ENCODE results near the gene CAGE1. TPM values are rescaled to one million over a fixed set of nuclear protein-coding genes. Genes with fewer than 3 reads are reported as not detected.

CAGE1 gene
- total RNA-seq, 1 experiment from 2014 or later = 0.29 TPM

DNA sequence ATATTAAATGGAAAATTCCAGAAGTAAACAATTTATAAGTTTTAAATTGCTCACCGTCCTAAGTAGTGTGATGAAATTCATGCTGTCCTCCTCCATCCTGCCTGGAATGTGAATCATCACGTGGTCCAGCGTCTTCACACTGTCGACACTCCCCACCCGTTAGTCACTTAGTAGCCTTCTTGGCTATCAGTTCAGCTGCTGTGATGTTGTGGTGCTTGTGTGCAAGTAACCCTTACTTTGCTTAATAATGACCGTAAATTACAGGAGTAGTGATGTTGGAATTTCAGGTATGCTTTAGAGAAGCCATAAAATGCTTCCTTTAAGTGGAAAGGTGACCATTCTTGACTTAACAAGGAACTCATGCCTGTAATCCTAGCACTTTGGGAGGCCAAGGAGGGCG, 25.3 kb upstream of the CAGE1 start:
- no peak overlapping the region for H3K9ac ChIP-seq (ENCODE audit: low read length)
- H3K4me2 ChIP-seq (ENCODE audit: low read length) = no peak overlapping the region
- ATAC-seq = peak; percentile 46

DNA sequence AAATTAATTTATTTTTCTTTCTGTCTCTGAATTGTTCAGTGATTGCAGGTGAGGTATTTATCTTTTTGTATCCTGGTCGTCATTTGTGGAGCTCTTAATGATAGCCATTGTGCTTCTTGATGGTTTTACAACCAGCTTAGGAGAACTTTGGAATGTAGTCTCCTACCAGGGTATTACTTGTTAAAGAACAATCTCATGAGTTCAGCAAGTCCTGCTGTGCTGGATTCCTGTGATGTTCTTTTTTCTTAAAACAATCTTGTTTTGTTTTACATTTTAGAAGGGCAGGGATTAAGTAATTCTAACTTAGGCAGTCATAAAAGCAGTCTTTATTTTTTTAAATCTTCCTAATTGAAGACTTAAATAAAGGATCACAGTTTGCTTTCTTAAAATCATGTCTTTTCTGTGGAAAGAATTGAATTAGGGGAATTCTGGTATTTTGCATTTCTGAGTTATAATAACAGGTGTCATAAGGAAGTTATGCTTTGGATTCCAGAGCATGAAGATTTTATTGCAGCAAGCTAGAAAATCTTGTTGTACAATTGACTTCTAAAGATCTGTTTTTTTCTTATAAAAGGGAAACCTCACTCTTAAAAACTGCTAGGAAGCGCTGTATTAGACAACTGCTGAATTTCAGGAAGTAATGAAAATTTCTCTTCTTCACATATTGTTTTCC, 23.7 kb upstream of the CAGE1 start:
- no peaks in the 10 kb centered on the region for H3K79me2 ChIP-seq (ENCODE audit: low read length)
- ATAC-seq = no peak
- BruUV-seq (replicated peaks) = no TSS peak

More for the DNA sequence above, 25.3 kb upstream of the CAGE1 start:
- DNase-seq = peak; percentile 58
- no peak overlapping the region for H3K4me3 ChIP-seq (ENCODE audit: low read length)
- intact Hi-C loops (cut with micrococcal nuclease) = no loop called here
- ChIA-PET CTCF (no interaction called here), POLR2A (ENCODE audit: unreplicated experiment) (no interaction called here)
- no peaks in the 10 kb centered on the region for H3K9me2 ChIP-seq (replicated peaks; ENCODE audit: low read length)
- H3K27me3 ChIP-seq (ENCODE audit: low read length) = no peaks in the 10 kb centered on the region
- no peaks in the 10 kb centered on the region for H3K9me3 ChIP-seq (ENCODE audit: low read length)
- peaks cover 20% of the 10 kb centered on the region for H3K4me1 ChIP-seq (ENCODE audit: insufficient read depth, low read length)
- no peak overlapping the region for H3K27ac ChIP-seq (ENCODE audit: low read length)
- H3F3A ChIP-seq (ENCODE audit: low read length, unreplicated experiment) = no peaks in the 10 kb centered on the region
- no peaks in the 10 kb centered on the region for H3K79me2 ChIP-seq (ENCODE audit: low read length)
- BruUV-seq (replicated peaks) = no TSS peak
- H3K36me3 ChIP-seq (ENCODE audit: low read depth, low read length) = peaks cover 56% of the 10 kb centered on the region
- H2AFZ ChIP-seq (ENCODE audit: low read length) = no peak overlapping the region
- no peaks in the 10 kb centered on the region for H4K20me1 ChIP-seq (ENCODE audit: low read length)
- TF ChIP-seq, protein P1, sequence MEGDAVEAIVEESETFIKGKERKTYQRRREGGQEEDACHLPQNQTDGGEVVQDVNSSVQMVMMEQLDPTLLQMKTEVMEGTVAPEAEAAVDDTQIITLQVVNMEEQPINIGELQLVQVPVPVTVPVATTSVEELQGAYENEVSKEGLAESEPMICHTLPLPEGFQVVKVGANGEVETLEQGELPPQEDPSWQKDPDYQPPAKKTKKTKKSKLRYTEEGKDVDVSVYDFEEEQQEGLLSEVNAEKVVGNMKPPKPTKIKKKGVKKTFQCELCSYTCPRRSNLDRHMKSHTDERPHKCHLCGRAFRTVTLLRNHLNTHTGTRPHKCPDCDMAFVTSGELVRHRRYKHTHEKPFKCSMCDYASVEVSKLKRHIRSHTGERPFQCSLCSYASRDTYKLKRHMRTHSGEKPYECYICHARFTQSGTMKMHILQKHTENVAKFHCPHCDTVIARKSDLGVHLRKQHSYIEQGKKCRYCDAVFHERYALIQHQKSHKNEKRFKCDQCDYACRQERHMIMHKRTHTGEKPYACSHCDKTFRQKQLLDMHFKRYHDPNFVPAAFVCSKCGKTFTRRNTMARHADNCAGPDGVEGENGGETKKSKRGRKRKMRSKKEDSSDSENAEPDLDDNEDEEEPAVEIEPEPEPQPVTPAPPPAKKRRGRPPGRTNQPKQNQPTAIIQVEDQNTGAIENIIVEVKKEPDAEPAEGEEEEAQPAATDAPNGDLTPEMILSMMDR (conservative IDR thresholded peaks at IDR 0.05; ENCODE audit: low read depth, low read length) = no peak
- TF ChIP-seq EZH2 (IDR thresholded peaks at IDR 0.05; ENCODE audit: low read length, unreplicated experiment) (no peak), EZH2phosphoT487 (IDR thresholded peaks at IDR 0.05; ENCODE audit: borderline replicate concordance, low read length) (no peak)

DNA sequence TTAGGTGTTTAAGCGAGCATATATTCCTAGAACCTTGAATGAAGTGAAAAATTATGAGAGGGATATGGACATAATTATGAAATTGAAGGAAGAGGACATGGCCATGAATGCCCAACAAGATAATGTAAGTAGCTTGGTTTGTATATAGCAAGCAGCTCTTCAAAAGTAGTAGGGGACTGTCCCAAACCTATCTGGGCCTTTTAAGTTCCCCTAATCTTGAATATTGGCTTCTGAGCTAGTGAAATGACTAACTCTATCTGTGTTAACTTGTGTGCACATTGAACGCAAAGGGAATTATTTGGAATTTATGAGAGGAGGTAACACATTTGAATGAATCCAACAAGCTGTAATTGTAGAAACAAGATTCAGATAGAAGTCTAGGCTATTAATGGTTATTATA, 21.8 kb upstream of the CAGE1 start:
- CTCF ChIA-PET = no interaction called here
- Histone ChIP-seq H3K36me3 (ENCODE audit: low read depth, low read length) (peaks cover 56% of the 10 kb centered on the region), H3K9me2 (replicated peaks; ENCODE audit: low read length) (no peaks in the 10 kb centered on the region), H3F3A (ENCODE audit: low read length, unreplicated experiment) (no peaks in the 10 kb centered on the region), H3K79me2 (ENCODE audit: low read length) (no peaks in the 10 kb centered on the region), H3K4me3 (ENCODE audit: low read length) (no peak overlapping the region), H3K27me3 (ENCODE audit: low read length) (no peaks in the 10 kb centered on the region), H3K4me1 (ENCODE audit: insufficient read depth, low read length) (no peaks in the 10 kb centered on the region), H4K20me1 (ENCODE audit: low read length) (no peaks in the 10 kb centered on the region), H3K4me2 (ENCODE audit: low read length) (no peak overlapping the region), H3K9me3 (ENCODE audit: low read length) (no peaks in the 10 kb centered on the region), H3K27ac (ENCODE audit: low read length) (no peak overlapping the region), H3K9ac (ENCODE audit: low read length) (no peak overlapping the region), H2AFZ (ENCODE audit: low read length) (no peak overlapping the region)
- no peak for DNase-seq
- BruUV-seq (replicated peaks) = no TSS peak
- POLR2A ChIA-PET (ENCODE audit: unreplicated experiment) = no interaction called here
- no peak for TF ChIP-seq EZH2phosphoT487 (IDR thresholded peaks at IDR 0.05; ENCODE audit: borderline replicate concordance, low read length)
- TF ChIP-seq, protein P1 (conservative IDR thresholded peaks at IDR 0.05; ENCODE audit: low read depth, low read length) = no peak
- TF ChIP-seq EZH2 (IDR thresholded peaks at IDR 0.05; ENCODE audit: low read length, unreplicated experiment) = no peak
- no peak for ATAC-seq
- intact Hi-C loops (cut with micrococcal nuclease) = no loop called here

More for the DNA sequence above, 23.7 kb upstream of the CAGE1 start:
- ChIA-PET POLR2A (ENCODE audit: unreplicated experiment) (no interaction called here), CTCF (no interaction called here)
- peaks cover 7% of the 10 kb centered on the region for H3K4me1 ChIP-seq (ENCODE audit: insufficient read depth, low read length)
- no peaks in the 10 kb centered on the region for H3K27me3 ChIP-seq (ENCODE audit: low read length)
- H3K9ac ChIP-seq (ENCODE audit: low read length) = no peak overlapping the region
- no peaks in the 10 kb centered on the region for H3K9me2 ChIP-seq (replicated peaks; ENCODE audit: low read length)
- no peaks in the 10 kb centered on the region for H3K9me3 ChIP-seq (ENCODE audit: low read length)
- H3K36me3 ChIP-seq (ENCODE audit: low read depth, low read length) = peaks cover 56% of the 10 kb centered on the region
- TF ChIP-seq, protein P1 (conservative IDR thresholded peaks at IDR 0.05; ENCODE audit: low read depth, low read length) = no peak
- no peak for TF ChIP-seq EZH2 (IDR thresholded peaks at IDR 0.05; ENCODE audit: low read length, unreplicated experiment)
- H3K27ac ChIP-seq (ENCODE audit: low read length) = no peak overlapping the region
- H2AFZ ChIP-seq (ENCODE audit: low read length) = no peak overlapping the region
- intact Hi-C loops (cut with micrococcal nuclease) = no loop called here
- H3K4me3 ChIP-seq (ENCODE audit: low read length) = no peak overlapping the region
- H3F3A ChIP-seq (ENCODE audit: low read length, unreplicated experiment) = no peaks in the 10 kb centered on the region
- no peaks in the 10 kb centered on the region for H4K20me1 ChIP-seq (ENCODE audit: low read length)
- H3K4me2 ChIP-seq (ENCODE audit: low read length) = no peak overlapping the region
- DNase-seq = no peak
